ENCODE results near the gene CCDC83.

DNA sequence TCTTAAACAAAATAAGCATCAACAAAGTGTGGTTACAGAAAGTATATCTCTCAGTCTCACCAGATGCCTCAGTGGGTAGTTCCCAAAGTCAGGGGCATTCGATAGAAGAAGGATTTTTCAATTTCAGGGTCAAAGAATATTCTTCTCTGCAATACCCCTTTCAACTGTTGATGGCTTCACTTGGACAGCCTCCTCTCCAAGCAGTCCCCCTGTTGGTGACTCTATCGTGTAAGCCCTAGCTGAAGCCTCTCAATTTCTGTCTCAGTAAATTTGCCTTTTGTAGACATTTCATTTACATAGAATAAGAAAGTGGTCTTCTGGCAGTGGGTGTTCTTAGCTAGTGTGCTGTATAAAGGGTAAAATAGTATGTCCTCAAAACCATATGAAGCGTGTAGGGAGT, 11.3 kb upstream of the CCDC83 start:
- TF ChIP-seq, protein P1, sequence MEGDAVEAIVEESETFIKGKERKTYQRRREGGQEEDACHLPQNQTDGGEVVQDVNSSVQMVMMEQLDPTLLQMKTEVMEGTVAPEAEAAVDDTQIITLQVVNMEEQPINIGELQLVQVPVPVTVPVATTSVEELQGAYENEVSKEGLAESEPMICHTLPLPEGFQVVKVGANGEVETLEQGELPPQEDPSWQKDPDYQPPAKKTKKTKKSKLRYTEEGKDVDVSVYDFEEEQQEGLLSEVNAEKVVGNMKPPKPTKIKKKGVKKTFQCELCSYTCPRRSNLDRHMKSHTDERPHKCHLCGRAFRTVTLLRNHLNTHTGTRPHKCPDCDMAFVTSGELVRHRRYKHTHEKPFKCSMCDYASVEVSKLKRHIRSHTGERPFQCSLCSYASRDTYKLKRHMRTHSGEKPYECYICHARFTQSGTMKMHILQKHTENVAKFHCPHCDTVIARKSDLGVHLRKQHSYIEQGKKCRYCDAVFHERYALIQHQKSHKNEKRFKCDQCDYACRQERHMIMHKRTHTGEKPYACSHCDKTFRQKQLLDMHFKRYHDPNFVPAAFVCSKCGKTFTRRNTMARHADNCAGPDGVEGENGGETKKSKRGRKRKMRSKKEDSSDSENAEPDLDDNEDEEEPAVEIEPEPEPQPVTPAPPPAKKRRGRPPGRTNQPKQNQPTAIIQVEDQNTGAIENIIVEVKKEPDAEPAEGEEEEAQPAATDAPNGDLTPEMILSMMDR (IDR thresholded peaks at IDR 0.05; ENCODE audit: insufficient read depth, low read depth, low read length), result no peak
- TF ChIP-seq EZH2 (IDR thresholded peaks at IDR 0.05; ENCODE audit: insufficient read depth, low read length), result no peak
